H9 (cell line): ENCODE measurements around the gene LRP2. TPM values are rescaled to one million over a fixed set of nuclear protein-coding genes. Genes with fewer than 3 reads are reported as not detected.

ENCODE experiments used
- DNase-seq: peaks from one replicate; pipeline ENCODE4 v3.0.0-alpha.2; 2017
- H2AFZ ChIP-seq: one replicate; pipeline ENCODE4 v1.6.1; 2013; ENCODE audit warnings: mild to moderate bottlenecking, low read length, control low read depth, moderate library complexity
- H2AK5ac ChIP-seq: 2 replicates; pipeline ENCODE4 v1.6.1; 2013; ENCODE audit warnings: low read length, control low read depth, mixed read lengths; ENCODE audit not compliant: insufficient read length
- H2BK120ac ChIP-seq: one replicate; pipeline ENCODE4 v1.6.1; 2013; ENCODE audit warnings: low read depth, mild to moderate bottlenecking, low read length, control low read depth, inconsistent platforms; ENCODE audit not compliant: poor library complexity, severe bottlenecking
- H2BK12ac ChIP-seq: 2 replicates; pipeline ENCODE4 v1.6.1; 2013; ENCODE audit warnings: low read length, control low read depth, mixed read lengths, low read depth; ENCODE audit not compliant: insufficient read length
- H2BK15ac ChIP-seq: 2 replicates; pipeline ENCODE4 v1.6.1; 2013; ENCODE audit warnings: low read depth, low read length, control low read depth
- H2BK20ac ChIP-seq: one replicate; pipeline ENCODE4 v1.6.1; 2013; ENCODE audit warnings: low read depth, mild to moderate bottlenecking, low read length, control low read depth, inconsistent platforms; ENCODE audit not compliant: poor library complexity, severe bottlenecking
- H2BK5ac ChIP-seq: 2 replicates; pipeline ENCODE4 v1.6.1; 2013; ENCODE audit warnings: low read length, control low read depth, mixed read lengths; ENCODE audit not compliant: insufficient read length
- H3K14ac ChIP-seq: 2 replicates; pipeline ENCODE4 v1.6.1; 2013; ENCODE audit warnings: low read length, control low read depth; ENCODE audit not compliant: insufficient read depth
- H3K18ac ChIP-seq: 2 replicates; pipeline ENCODE4 v1.6.1; 2013; ENCODE audit warnings: low read depth, mild to moderate bottlenecking, mixed read lengths, low read length, control low read depth; ENCODE audit not compliant: insufficient read length
- H3K23ac ChIP-seq: 2 replicates; pipeline ENCODE4 v1.6.1; 2013; ENCODE audit warnings: low read length, control low read depth, mixed read lengths, low read depth; ENCODE audit not compliant: insufficient read length
- H3K23me2 ChIP-seq: 2 replicates; pipeline ENCODE4 v1.6.1; 2013; ENCODE audit warnings: low read depth, mild to moderate bottlenecking, mixed read lengths, low read length, control low read depth; ENCODE audit not compliant: insufficient read length, poor library complexity, severe bottlenecking
- H3K27ac ChIP-seq: 2 replicates; pipeline ENCODE4 v1.5.1; 2013; ENCODE audit warnings: low read length, control low read depth, mixed read lengths, low read depth; ENCODE audit not compliant: insufficient read length
- H3K27me3 ChIP-seq: 2 replicates; pipeline ENCODE4 v1.6.1; 2013; ENCODE audit warnings: low read length, control low read depth, inconsistent platforms; ENCODE audit not compliant: insufficient read depth
- H3K4ac ChIP-seq: 2 replicates; pipeline ENCODE4 v1.6.1; 2013; ENCODE audit warnings: low read depth, mild to moderate bottlenecking, control low read depth, inconsistent platforms, low read length, moderate library complexity
- H3K4me1 ChIP-seq: 2 replicates; pipeline ENCODE4 v1.6.1; 2013; ENCODE audit warnings: low read length, control low read depth, inconsistent platforms; ENCODE audit not compliant: insufficient read depth
- H3K4me2 ChIP-seq: 2 replicates; pipeline ENCODE4 v1.6.1; 2013; ENCODE audit warnings: low read length, control low read depth, mixed read lengths; ENCODE audit not compliant: insufficient read length, insufficient read depth
- H3K56ac ChIP-seq: 2 replicates; pipeline ENCODE4 v1.6.1; 2013; ENCODE audit warnings: low read depth, mild to moderate bottlenecking, mixed read lengths, low read length, control low read depth; ENCODE audit not compliant: insufficient read length
- H3K79me1 ChIP-seq: 2 replicates; pipeline ENCODE4 v1.6.1; 2013; ENCODE audit warnings: low read depth, mild to moderate bottlenecking, moderate library complexity, low read length, control low read depth, inconsistent platforms; ENCODE audit not compliant: insufficient read depth, poor library complexity, severe bottlenecking
- H3K79me2 ChIP-seq: 2 replicates; pipeline ENCODE4 v1.6.1; 2013; ENCODE audit warnings: low read length, control low read depth, inconsistent platforms; ENCODE audit not compliant: insufficient read depth
- H3K9ac ChIP-seq: 2 replicates; pipeline ENCODE4 v1.6.1; 2013; ENCODE audit warnings: low read length, control low read depth, mixed read lengths; ENCODE audit not compliant: insufficient read length; ENCODE audit errors: extremely low read depth
- H3K9me3 ChIP-seq: one replicate; pipeline ENCODE4 v1.6.1; 2013; ENCODE audit warnings: low read depth, low read length, inconsistent platforms; ENCODE audit not compliant: control insufficient read depth
- H3T11ph ChIP-seq: one replicate; pipeline ENCODE4 v1.6.1; 2013; ENCODE audit warnings: mild to moderate bottlenecking, low read length, control low read depth, inconsistent platforms
- H4K20me1 ChIP-seq: one replicate; pipeline ENCODE4 v1.6.1; 2013; ENCODE audit not compliant: control insufficient read depth, insufficient read length, insufficient read depth
- H4K5ac ChIP-seq: 2 replicates; pipeline ENCODE4 v1.6.1; 2013; ENCODE audit warnings: low read depth, mild to moderate bottlenecking, mixed read lengths, low read length, control low read depth; ENCODE audit not compliant: insufficient read length
- H4K8ac ChIP-seq: replicated peaks from 2 replicates; pipeline ENCODE4 v1.6.1; 2013; ENCODE audit warnings: low read length, control low read depth, mixed read lengths, low read depth; ENCODE audit not compliant: insufficient read length
- H4K91ac ChIP-seq: 2 replicates; pipeline ENCODE4 v1.6.1; 2013; ENCODE audit warnings: low read depth, mild to moderate bottlenecking, moderate library complexity, mixed read lengths, low read length, control low read depth; ENCODE audit not compliant: insufficient read length
- H3K27ac Mint-ChIP-seq, 3 experiments: 2 replicates in 2 of 3; 3 replicates in 1 of 3; pipeline ENCODE4 v1.8.0; 2020 to 2021; ENCODE audit warnings: mixed read lengths in 3 of 3, mild to moderate bottlenecking in 1 of 3, moderate library complexity in 1 of 3
- H3K27me3 Mint-ChIP-seq: 2 replicates; pipeline ENCODE4 v1.8.0; 2021; ENCODE audit warnings: low read depth, mild to moderate bottlenecking, moderate library complexity, mixed read lengths
- H3K36me3 Mint-ChIP-seq, 3 experiments: 2 replicates in 2 of 3; 3 replicates in 1 of 3; pipeline ENCODE4 v1.8.0; 2020 to 2021; ENCODE audit warnings: low read depth in 3 of 3, mixed read lengths in 3 of 3; ENCODE audit not compliant: insufficient read depth in 1 of 3
- H3K4me1 Mint-ChIP-seq, 2 experiments: 2 replicates each; pipeline ENCODE4 v1.8.0; 2020; ENCODE audit warnings: mixed read lengths in 2 of 2
- H3K4me3 Mint-ChIP-seq, 2 experiments: 2 replicates in 1 of 2; 3 replicates in 1 of 2; pipeline ENCODE4 v1.8.0; 2020 to 2021; ENCODE audit warnings: mild to moderate bottlenecking in 2 of 2, mixed read lengths in 2 of 2, moderate library complexity in 1 of 2
- H3K9me3 Mint-ChIP-seq, 2 experiments: 2 replicates in 1 of 2; 3 replicates in 1 of 2; pipeline ENCODE4 v1.8.0; 2020; ENCODE audit warnings: mild to moderate bottlenecking in 2 of 2, mixed read lengths in 2 of 2, moderate library complexity in 1 of 2
- CTCF ChIP-seq: fragments of 200-600 bp; sonication (generic); conservative IDR thresholded peaks from 3 replicates; pipeline ENCODE4 v1.8.0; 2021; ENCODE audit warnings: antibody characterized with exemption, mild to moderate bottlenecking
- WGBS: extraction: QIAGEN DNeasy Blood & Tissue Kit; methylation state at CpG from one replicate; pipeline ENCODE4 v1.1.7; 2013; ENCODE audit warnings: missing lambda C conversion rate, low lambda C conversion rate, mixed read lengths; ENCODE audit not compliant: insufficient read length; ENCODE audit errors: extremely low coverage; 5-methylcytosine and 5-hydroxymethylcytosine counted together
- total RNA-seq: library from RNA; stranded (reverse); gene quantifications from 2 replicates; pipeline ENCODE4 v1.2.1, GENCODE V29; 2021

The LRP2 gene
- total RNA-seq, 1 experiment from 2014 or later = 1.4 TPM

- no peak for DNase-seq
- H3K23me2 ChIP-seq = no peaks in the 10 kb centered on the region
- no peaks in the 10 kb centered on the region for H3K36me3 Mint-ChIP-seq
- no peak overlapping the region for H3K4me2 ChIP-seq
- H3K27me3 ChIP-seq = no peaks in the 10 kb centered on the region
- H3K23ac ChIP-seq = no peak overlapping the region
- no peak overlapping the region for H3T11ph ChIP-seq
- no peak overlapping the region for H3K9ac ChIP-seq
- H2AFZ ChIP-seq = no peak overlapping the region
- H2BK15ac ChIP-seq = no peak overlapping the region
- H3K4ac ChIP-seq = no peak overlapping the region
- H3K27ac ChIP-seq = no peak overlapping the region
- no peaks in the 10 kb centered on the region for H3K27me3 Mint-ChIP-seq
- no peak overlapping the region for H2AK5ac ChIP-seq
- H3K79me2 ChIP-seq = no peaks in the 10 kb centered on the region
- no peak overlapping the region for H4K91ac ChIP-seq
- H3K4me3 Mint-ChIP-seq = no peak overlapping the region
- H2BK5ac ChIP-seq = no peak overlapping the region
- H4K5ac ChIP-seq = no peak overlapping the region
- H3K14ac ChIP-seq = no peak overlapping the region
- H3K9me3 ChIP-seq = no peaks in the 10 kb centered on the region
- no peaks in the 10 kb centered on the region for H3K4me1 ChIP-seq
- H2BK120ac ChIP-seq = no peak overlapping the region
- H2BK12ac ChIP-seq = no peak overlapping the region
- no peak overlapping the region for H3K18ac ChIP-seq
- H4K20me1 ChIP-seq = no peaks in the 10 kb centered on the region
- no peaks in the 10 kb centered on the region for H3K9me3 Mint-ChIP-seq
- H3K56ac ChIP-seq = no peak overlapping the region
- H3K4me1 Mint-ChIP-seq = no peaks in the 10 kb centered on the region
- H3K27ac Mint-ChIP-seq = no peak overlapping the region
- H2BK20ac ChIP-seq = no peak overlapping the region
- H4K8ac ChIP-seq = no peak overlapping the region
- no peaks in the 10 kb centered on the region for H3K79me1 ChIP-seq
- no peak for TF ChIP-seq CTCF
- WGBS = no CpG with 5 or more reads among the region's 4 CpGs
Observed at GRCh38 chr2:169162613-169163012, 199.7 kb downstream of the LRP2 start.
